MM.1S (cell line): ENCODE results near the gene IGF1R.

Source experiments
- CTCF ChIP-seq: fragments of 300-600 bp; sonication (generic); IDR thresholded peaks from 2 replicates; pipeline ENCODE4 v1.5.1; 2016; ENCODE audit warnings: antibody characterized with exemption, low read length, mixed read lengths
- EZH2 ChIP-seq: fragments of 300-600 bp; sonication (generic); optimal IDR thresholded peaks from 2 replicates; pipeline ENCODE3; 2017; ENCODE audit warnings: low read depth, mild to moderate bottlenecking, antibody characterized with exemption, low read length, mixed read lengths

- no peak for TF ChIP-seq CTCF
- TF ChIP-seq EZH2 = no peak
Observed at GRCh38 chr15:98785807-98786621, 137.7 kb downstream of the IGF1R start.
